SU-DHL-6 (cell line): ENCODE results near the gene PPFIBP1.

Experiments
- CTCF ChIP-seq: fragments of 200-600 bp; sonication (generic); IDR thresholded peaks from one replicate; pipeline ENCODE4 v1.5.1; 2017; ENCODE audit warnings: antibody characterized with exemption, mild to moderate bottlenecking, low read length, moderate library complexity; ENCODE audit not compliant: insufficient read depth, poor library complexity, severe bottlenecking
- EZH2phosphoT487 ChIP-seq: fragments of 200-600 bp; sonication (generic), shearing (Covaris generic); conservative IDR thresholded peaks from 2 replicates; pipeline ENCODE4 v1.6.1; 2018; ENCODE audit warnings: mild to moderate bottlenecking, antibody characterized with exemption, low read length, moderate library complexity, mixed read lengths

GRCh38 chr12:27572486-27573255, 48.7 kb downstream of the PPFIBP1 start:
- TF ChIP-seq CTCF (no peak), EZH2phosphoT487 (no peak)
